Endothelial cell (in vitro differentiated cells): ENCODE results near the gene TIMP1. TPM values are rescaled to one million over a fixed set of nuclear protein-coding genes. Genes with fewer than 3 reads are reported as not detected.

Experiments
- DNase-seq: peaks from one replicate; pipeline ENCODE4 v3.0.0; 2021; ENCODE audit warnings: low spot score
- H3K27ac Mint-ChIP-seq: one replicate; pipeline ENCODE4 v1.8.0; 2021; ENCODE audit warnings: mixed read lengths, inconsistent platforms; ENCODE audit not compliant: unreplicated experiment
- H3K27me3 Mint-ChIP-seq: one replicate; pipeline ENCODE4 v1.8.0; 2021; ENCODE audit warnings: mild to moderate bottlenecking, moderate library complexity, mixed read lengths, inconsistent platforms; ENCODE audit not compliant: unreplicated experiment
- H3K36me3 Mint-ChIP-seq: one replicate; pipeline ENCODE4 v1.8.0; 2021; ENCODE audit warnings: mild to moderate bottlenecking, low read depth, mixed read lengths, inconsistent platforms; ENCODE audit not compliant: unreplicated experiment
- H3K4me1 Mint-ChIP-seq: one replicate; pipeline ENCODE4 v1.8.0; 2021; ENCODE audit warnings: mild to moderate bottlenecking, mixed read lengths, inconsistent platforms; ENCODE audit not compliant: unreplicated experiment
- H3K4me3 Mint-ChIP-seq: one replicate; pipeline ENCODE4 v1.8.0; 2021; ENCODE audit warnings: mild to moderate bottlenecking, mixed read lengths, inconsistent platforms; ENCODE audit not compliant: unreplicated experiment
- H3K9me3 Mint-ChIP-seq: one replicate; pipeline ENCODE4 v1.8.0; 2021; ENCODE audit warnings: mixed read lengths, inconsistent platforms; ENCODE audit not compliant: unreplicated experiment
- total RNA-seq: library from RNA; stranded (reverse); fragmentation: NEBNext Ultra II Directional; extraction: Animal tissue kit (Norgen Biotek cat#: 25700); gene quantifications from one replicate; pipeline ENCODE4 v1.2.1, GENCODE V29; 2021; ENCODE audit not compliant: unreplicated experiment
- TF ChIP-seq, protein P1 (sequence below): fragments of 200-600 bp; sonication (generic); IDR thresholded peaks from one replicate; pipeline ENCODE4 v1.5.0; 2021; ENCODE audit warnings: antibody characterized with exemption; ENCODE audit not compliant: unreplicated experiment

TIMP1 gene
- total RNA-seq, 1 donor from 2014 or later = 267 TPM

DNA sequence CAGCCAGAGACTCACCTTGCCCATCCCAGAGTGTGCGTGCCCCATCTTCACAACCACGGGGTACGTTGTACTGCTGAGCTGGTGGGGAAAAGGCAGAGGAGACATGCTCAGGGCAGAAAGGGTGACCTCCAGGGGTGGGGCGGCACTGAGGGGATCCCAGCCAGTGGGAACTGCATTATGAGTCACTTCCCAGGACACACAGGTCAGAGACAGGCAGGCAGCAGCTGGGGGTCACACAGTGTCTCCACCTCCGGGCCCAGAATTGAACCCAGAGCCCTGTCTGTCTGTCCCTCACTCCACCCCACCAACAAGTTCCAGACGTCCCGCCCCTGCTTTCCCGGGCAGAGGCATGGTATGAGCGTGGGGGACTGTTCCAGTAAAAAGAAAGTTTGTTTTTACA, 4.8 kb upstream of the TIMP1 start:
- DNase-seq = no peak

DNA sequence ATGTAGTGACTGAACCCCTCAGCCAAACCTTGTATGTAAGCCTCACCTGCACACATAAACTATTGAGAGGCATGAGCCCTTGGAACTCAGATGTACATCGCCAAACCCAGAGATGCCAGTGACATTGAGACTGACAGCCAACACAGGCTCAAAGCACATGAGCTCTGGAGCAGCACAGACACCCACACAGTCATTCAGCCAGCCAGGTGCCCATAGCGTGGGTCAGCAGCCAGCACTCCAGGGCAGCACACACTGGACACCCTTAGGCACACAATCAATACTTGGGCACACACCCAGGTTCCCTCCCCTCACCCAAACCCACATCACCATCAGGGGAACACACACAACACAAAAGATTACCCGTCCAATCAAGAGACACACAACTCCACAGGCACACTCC, 4.3 kb upstream of the TIMP1 start:
- Mint-ChIP-seq H3K36me3 (peaks cover 4% of the 10 kb centered on the region), H3K9me3 (no peaks in the 10 kb centered on the region), H3K4me3 (no peak overlapping the region), H3K27me3 (peaks cover 16% of the 10 kb centered on the region), H3K27ac (no peak overlapping the region), H3K4me1 (peaks cover 16% of the 10 kb centered on the region)
- no peak for DNase-seq
- TF ChIP-seq, protein P1, sequence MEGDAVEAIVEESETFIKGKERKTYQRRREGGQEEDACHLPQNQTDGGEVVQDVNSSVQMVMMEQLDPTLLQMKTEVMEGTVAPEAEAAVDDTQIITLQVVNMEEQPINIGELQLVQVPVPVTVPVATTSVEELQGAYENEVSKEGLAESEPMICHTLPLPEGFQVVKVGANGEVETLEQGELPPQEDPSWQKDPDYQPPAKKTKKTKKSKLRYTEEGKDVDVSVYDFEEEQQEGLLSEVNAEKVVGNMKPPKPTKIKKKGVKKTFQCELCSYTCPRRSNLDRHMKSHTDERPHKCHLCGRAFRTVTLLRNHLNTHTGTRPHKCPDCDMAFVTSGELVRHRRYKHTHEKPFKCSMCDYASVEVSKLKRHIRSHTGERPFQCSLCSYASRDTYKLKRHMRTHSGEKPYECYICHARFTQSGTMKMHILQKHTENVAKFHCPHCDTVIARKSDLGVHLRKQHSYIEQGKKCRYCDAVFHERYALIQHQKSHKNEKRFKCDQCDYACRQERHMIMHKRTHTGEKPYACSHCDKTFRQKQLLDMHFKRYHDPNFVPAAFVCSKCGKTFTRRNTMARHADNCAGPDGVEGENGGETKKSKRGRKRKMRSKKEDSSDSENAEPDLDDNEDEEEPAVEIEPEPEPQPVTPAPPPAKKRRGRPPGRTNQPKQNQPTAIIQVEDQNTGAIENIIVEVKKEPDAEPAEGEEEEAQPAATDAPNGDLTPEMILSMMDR = no peak

More for the DNA sequence above, 4.8 kb upstream of the TIMP1 start:
- Mint-ChIP-seq H3K27ac (no peak overlapping the region), H3K4me3 (no peak overlapping the region), H3K27me3 (peaks cover 16% of the 10 kb centered on the region), H3K4me1 (peaks cover 16% of the 10 kb centered on the region), H3K9me3 (no peaks in the 10 kb centered on the region), H3K36me3 (peaks cover 4% of the 10 kb centered on the region)
- TF ChIP-seq, protein P1 = no peak

DNA sequence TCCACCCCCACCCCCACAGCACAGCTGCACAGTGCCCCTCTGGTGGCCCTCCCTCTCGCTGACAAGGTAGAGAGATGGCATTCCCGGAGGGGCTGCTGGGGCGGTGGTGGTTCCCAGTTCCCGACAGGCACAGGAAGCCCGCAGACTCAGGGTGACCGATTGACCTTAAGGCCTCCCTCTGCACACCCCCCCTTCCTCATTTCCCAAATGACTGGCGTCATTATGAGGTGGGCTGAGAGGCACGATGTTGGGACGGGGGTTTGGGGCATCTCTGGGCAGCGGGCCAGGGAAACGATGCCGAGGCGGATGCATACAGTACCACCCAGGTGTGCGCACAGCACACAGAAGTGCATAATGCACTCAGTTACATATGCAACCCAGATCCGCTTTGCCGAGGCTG, 3.5 kb upstream of the TIMP1 start:
- Mint-ChIP-seq H3K9me3 (no peaks in the 10 kb centered on the region), H3K27ac (no peak overlapping the region), H3K4me3 (no peak overlapping the region), H3K27me3 (peaks cover 10% of the 10 kb centered on the region), H3K4me1 (peaks cover 12% of the 10 kb centered on the region), H3K36me3 (peaks cover 2% of the 10 kb centered on the region)
- no peak for DNase-seq
- TF ChIP-seq, protein P1 = no peak

GRCh38 chrX:47579537-47579936, 2.7 kb upstream of the TIMP1 start:
- peaks cover 12% of the 10 kb centered on the region for H3K27me3 Mint-ChIP-seq
- peaks cover 15% of the 10 kb centered on the region for H3K4me1 Mint-ChIP-seq
- H3K4me3 Mint-ChIP-seq = no peak overlapping the region
- DNase-seq = no peak
- H3K36me3 Mint-ChIP-seq = peaks cover 4% of the 10 kb centered on the region
- H3K27ac Mint-ChIP-seq = no peak overlapping the region
- H3K9me3 Mint-ChIP-seq = no peaks in the 10 kb centered on the region
- TF ChIP-seq, protein P1 = no peak

GRCh38 chrX:47583240-47583861, 1.1 kb downstream of the TIMP1 start:
- peaks cover 13% of the 10 kb centered on the region for H3K4me1 Mint-ChIP-seq
- no peak for DNase-seq
- H3K27ac Mint-ChIP-seq = peak overlapping the region; percentile 78
- peaks cover 5% of the 10 kb centered on the region for H3K27me3 Mint-ChIP-seq
- peak overlapping the region; percentile 84 for H3K4me3 Mint-ChIP-seq
- peaks cover 6% of the 10 kb centered on the region for H3K36me3 Mint-ChIP-seq
- TF ChIP-seq, protein P1 = no peak
- H3K9me3 Mint-ChIP-seq = no peaks in the 10 kb centered on the region
